Effector memory CD4-positive, alpha-beta T cell (primary cell): ENCODE measurements around the gene IL25.

Source experiments
- DNase-seq, 3 donors: peaks; one replicate each; pipeline ENCODE4 v3.0.0-alpha.2; 2020
- H3K27ac ChIP-seq: 2 replicates; pipeline ENCODE4 v1.7.0; 2013; ENCODE audit warnings: mild to moderate bottlenecking, low read length, moderate library complexity; ENCODE audit not compliant: insufficient read depth, poor library complexity, severe bottlenecking
- H3K27me3 ChIP-seq: replicated peaks from 2 replicates; pipeline ENCODE4 v1.7.0; 2013; ENCODE audit warnings: mild to moderate bottlenecking, low read length; ENCODE audit not compliant: insufficient read depth, control insufficient read depth, poor library complexity, severe bottlenecking
- H3K36me3 ChIP-seq: 2 replicates; pipeline ENCODE4 v1.7.0; 2013; ENCODE audit warnings: mild to moderate bottlenecking, low read length, moderate library complexity; ENCODE audit not compliant: control insufficient read depth, insufficient read depth
- H3K4me1 ChIP-seq: 2 replicates; pipeline ENCODE4 v1.7.0; 2013; ENCODE audit warnings: low read length, mild to moderate bottlenecking; ENCODE audit not compliant: control insufficient read depth, insufficient read depth, poor library complexity, severe bottlenecking
- H3K4me3 ChIP-seq: 2 replicates; pipeline ENCODE4 v1.7.0; 2013; ENCODE audit warnings: low read length, low read depth, mild to moderate bottlenecking; ENCODE audit not compliant: insufficient read depth, poor library complexity, severe bottlenecking
- H3K9me3 ChIP-seq: 2 replicates; pipeline ENCODE4 v1.7.0; 2013; ENCODE audit warnings: mild to moderate bottlenecking, low read length, moderate library complexity; ENCODE audit not compliant: control insufficient read depth

Gene IL25

DNA sequence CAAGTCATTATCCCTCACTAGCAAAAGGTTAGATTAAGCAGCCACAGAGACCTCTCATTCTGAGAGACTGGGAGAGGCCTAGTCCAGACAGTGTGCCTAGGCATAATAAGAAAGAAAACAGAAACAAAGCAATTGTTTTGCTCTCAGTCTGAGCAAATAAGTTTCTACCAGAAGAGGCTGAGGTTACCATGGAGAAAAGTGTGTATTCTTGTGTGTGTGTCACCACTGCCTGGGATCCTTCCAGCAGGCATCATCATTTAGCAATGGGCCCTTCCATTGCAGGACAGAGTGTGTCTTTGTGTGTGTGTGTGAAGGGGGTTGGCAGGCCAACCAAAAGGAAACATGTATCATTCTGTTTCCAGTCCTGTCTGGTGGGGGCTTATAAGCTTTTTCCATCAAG is 11.3 kb upstream of the IL25 start:
- Histone ChIP-seq H3K27me3 (peaks cover 16% of the 10 kb centered on the region), H3K36me3 (no peaks in the 10 kb centered on the region), H3K4me1 (no peaks in the 10 kb centered on the region), H3K4me3 (no peak overlapping the region), H3K9me3 (no peaks in the 10 kb centered on the region), H3K27ac (no peak overlapping the region)
- DNase-seq: no peak

DNA sequence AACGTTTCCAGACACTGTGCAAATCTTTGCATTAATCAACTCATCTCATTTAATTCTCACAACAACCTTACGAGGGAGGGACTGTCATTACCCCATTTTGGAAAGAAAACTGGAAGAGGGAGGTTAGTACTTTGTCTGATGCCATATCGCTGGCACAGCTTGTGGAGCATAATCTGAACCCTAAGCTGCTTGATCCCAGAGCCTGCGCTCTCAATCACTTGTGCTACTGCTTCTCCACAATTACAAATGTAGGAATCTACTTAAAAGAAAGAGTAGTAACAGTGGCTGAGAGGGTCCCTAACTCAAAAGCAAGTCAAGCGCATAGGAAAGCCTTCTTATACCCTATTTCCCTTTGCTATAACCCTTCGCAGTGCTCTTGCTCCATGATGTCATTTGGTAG is 10.8 kb upstream of the IL25 start:
- Histone ChIP-seq H3K9me3 (no peaks in the 10 kb centered on the region), H3K4me1 (no peaks in the 10 kb centered on the region), H3K4me3 (no peak overlapping the region), H3K36me3 (no peaks in the 10 kb centered on the region), H3K27ac (no peak overlapping the region), H3K27me3 (peaks cover 16% of the 10 kb centered on the region)
- DNase-seq: no peak

GRCh38 chr14:23362200-23362599 is 10.4 kb upstream of the IL25 start:
- no peak for DNase-seq
- Histone ChIP-seq H3K36me3 (no peaks in the 10 kb centered on the region), H3K27me3 (peaks cover 16% of the 10 kb centered on the region), H3K4me3 (no peak overlapping the region), H3K9me3 (no peaks in the 10 kb centered on the region), H3K4me1 (no peaks in the 10 kb centered on the region), H3K27ac (no peak overlapping the region)

DNA sequence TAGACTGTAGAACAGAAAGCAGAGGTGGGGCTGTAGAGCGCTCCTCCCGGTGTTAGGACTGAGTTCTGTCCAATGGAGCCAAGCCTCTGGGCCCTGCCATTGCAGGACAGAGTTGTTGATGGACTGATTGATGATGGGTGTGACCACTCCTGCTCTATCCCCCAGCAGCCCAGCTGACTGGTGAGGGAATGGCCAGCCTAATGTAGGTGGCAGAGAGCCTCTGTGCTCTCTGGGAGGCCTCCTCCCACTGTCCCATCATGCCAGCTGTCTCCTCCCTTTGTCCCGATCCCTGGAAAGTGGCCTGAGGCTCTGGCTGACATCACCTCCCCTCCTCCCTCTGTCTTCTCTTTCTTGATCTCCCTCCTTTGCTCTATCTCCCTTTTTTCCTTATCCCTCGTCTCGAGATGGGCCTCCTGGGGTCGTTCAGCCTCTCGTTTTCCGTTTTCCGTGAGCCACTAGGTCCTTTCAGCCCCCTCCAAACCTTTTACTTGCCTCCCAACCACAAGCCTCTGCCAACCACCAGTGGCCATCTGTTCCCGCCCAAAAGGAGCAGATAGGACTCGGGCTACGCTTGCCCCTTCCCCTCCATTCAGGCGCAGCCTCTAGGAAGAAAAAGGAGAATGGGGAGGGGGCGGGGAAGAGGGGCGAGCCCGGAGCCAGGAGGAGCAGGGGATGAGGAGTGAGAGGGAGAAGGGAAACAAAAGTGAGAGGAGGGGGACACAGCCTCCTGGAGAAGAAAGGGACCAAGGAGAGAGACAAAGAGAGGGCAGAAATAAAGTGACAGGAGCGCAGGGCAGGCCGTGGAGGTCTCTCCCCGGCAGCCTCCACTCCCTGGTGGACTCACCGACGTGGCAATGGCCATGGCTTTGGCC is 8.2 kb upstream of the IL25 start:
- Histone ChIP-seq H3K27me3 (peaks cover 16% of the 10 kb centered on the region), H3K4me3 (no peak overlapping the region), H3K36me3 (no peaks in the 10 kb centered on the region), H3K4me1 (no peaks in the 10 kb centered on the region), H3K9me3 (no peaks in the 10 kb centered on the region), H3K27ac (no peak overlapping the region)
- no peak for DNase-seq

DNA sequence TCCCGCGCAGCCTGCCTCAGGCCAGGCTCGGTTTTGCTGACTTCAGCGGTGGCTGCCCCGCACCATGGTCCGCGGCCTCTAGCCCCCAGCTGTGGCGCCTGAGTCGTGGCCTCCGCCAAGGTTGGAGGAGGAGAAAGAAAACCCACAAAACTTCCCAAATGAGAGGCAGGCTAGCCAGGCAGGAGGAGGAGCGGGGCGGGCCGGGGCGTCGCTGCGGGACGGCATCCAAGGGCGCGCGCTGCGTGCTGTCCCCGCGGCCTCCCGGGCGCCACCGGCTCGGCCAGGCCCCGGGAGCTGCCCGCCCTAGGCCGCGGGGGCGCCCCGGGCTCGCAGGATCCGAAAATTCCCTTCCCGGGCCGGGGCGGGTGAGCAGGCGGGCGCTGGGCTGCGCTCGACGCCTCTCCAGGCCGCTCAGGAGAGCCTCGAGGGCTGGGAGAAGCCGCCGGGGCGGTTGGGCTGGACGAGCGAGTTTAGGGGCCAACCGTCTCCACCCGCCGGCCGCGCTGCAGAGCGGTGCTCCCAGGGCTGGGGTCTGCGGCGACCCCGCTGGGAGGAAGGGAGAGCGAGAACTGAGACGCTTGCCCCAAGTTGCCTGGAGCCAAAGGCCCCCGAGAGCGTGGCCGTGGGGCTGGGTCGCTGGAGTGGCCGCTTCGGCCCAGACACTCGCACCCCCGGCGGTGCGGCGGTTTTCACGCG is 7.4 kb upstream of the IL25 start, which contains the start of gene EFS:
Gene EFS, minus strand, starts transcription at position 137 of the 696 bp plus-strand sequence. CDS start 147 bp downstream, outside the sequence.
- Histone ChIP-seq H3K36me3 (no peaks in the 10 kb centered on the region), H3K9me3 (no peaks in the 10 kb centered on the region), H3K27me3 (peaks cover 16% of the 10 kb centered on the region), H3K4me1 (no peaks in the 10 kb centered on the region), H3K27ac (no peak within 1 kb of the TSS), H3K4me3 (no peak within 1 kb of the TSS)
- DNase-seq: no peak

- DNase-seq: no peak
- Histone ChIP-seq H3K27me3 (peaks cover 16% of the 10 kb centered on the region), H3K4me1 (no peaks in the 10 kb centered on the region), H3K4me3 (no peak overlapping the region), H3K36me3 (no peaks in the 10 kb centered on the region), H3K27ac (no peak overlapping the region), H3K9me3 (no peaks in the 10 kb centered on the region)
Measured at GRCh38 chr14:23365732-23366425, 6.7 kb upstream of the IL25 start.

DNA sequence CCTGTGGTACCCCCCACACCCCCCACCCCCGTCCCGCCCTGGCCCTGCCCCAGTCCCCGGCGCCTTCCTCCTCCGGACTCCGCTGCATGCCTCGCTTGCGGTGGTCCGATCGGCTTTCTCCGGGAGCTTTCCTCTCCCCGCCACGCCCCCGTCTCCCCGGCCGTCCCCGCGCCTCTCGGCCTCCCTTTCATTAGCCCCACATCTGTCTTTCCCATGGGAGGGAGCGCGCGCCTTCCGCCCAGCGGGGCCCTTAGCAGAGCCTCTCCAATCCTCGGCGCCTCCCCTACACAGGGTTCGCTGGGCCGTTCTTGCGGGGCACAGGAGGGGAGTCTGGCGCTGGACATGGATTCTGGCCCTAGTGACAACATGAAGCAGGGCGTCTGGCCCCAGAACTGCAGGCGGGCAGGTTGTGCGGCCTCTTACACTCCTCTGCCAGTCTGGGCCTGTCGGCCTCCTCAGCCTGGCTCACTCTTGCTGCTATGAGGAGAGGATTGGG is 6.1 kb upstream of the IL25 start:
- Histone ChIP-seq H3K4me3 (no peak overlapping the region), H3K9me3 (no peaks in the 10 kb centered on the region), H3K4me1 (no peaks in the 10 kb centered on the region), H3K27me3 (peaks cover 16% of the 10 kb centered on the region), H3K27ac (no peak overlapping the region), H3K36me3 (no peaks in the 10 kb centered on the region)
- DNase-seq: no peak

GRCh38 chr14:23370221-23370620 is 2.4 kb upstream of the IL25 start:
- no peaks in the 10 kb centered on the region for H3K4me1 ChIP-seq
- no peaks in the 10 kb centered on the region for H3K9me3 ChIP-seq
- DNase-seq: no peak
- H3K27me3 ChIP-seq: peaks cover 5% of the 10 kb centered on the region
- no peak overlapping the region for H3K4me3 ChIP-seq
- H3K27ac ChIP-seq: no peak overlapping the region
- H3K36me3 ChIP-seq: no peaks in the 10 kb centered on the region

DNA sequence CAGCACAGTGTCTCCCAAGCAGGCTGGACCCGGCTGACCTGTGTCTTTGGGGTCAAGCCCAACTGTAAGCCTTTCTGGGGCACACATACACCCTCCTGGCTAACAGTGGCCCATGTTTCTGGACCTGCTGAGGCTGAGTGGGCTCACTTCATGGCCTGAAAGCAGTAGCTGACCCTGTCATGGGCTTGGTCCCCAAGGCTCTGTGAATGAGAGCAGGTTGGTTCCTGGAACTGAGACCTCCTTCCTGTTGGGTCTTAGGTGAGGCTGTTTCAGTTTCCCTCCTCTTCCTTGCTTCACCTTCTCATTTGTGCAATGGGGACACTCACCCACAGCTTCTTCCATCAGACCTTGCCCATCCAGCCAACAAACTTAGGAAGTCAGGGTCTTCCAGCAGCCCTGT is 744 bp upstream of the IL25 start:
- Histone ChIP-seq H3K27me3 (no peaks in the 10 kb centered on the region), H3K36me3 (no peaks in the 10 kb centered on the region), H3K27ac (no peak overlapping the region), H3K4me1 (no peaks in the 10 kb centered on the region), H3K4me3 (no peak overlapping the region), H3K9me3 (no peaks in the 10 kb centered on the region)
- DNase-seq: no peak
